ENCODE results near the gene IGSF9. TPM values are rescaled to one million over a fixed set of nuclear protein-coding genes. Genes with fewer than 3 reads are reported as not detected.
A peak's percentile ranks its signal among the peaks of the same experiment; 100 is the strongest.

Gene IGSF9
- total RNA-seq, 1 donor = under 0.01 TPM

GRCh38 chr1:159949123-159949522 lies 3.7 kb upstream of the IGSF9 start:
- Histone ChIP-seq H3K9me3 (ENCODE audit: low read depth, low read length) (no peaks in the 10 kb centered on the region), H3K36me3 (ENCODE audit: insufficient read depth, low read length) (no peaks in the 10 kb centered on the region), H2AFZ (ENCODE audit: low read length) (no peak overlapping the region), H3K4me1 (ENCODE audit: insufficient read depth, low read length) (peaks cover 11% of the 10 kb centered on the region), H4K20me1 (ENCODE audit: insufficient read depth, low read length) (no peaks in the 10 kb centered on the region), H3K27me3 (ENCODE audit: insufficient read depth, low read length) (peaks cover 10% of the 10 kb centered on the region), H3K4me2 (ENCODE audit: insufficient read depth, low read length) (no peak overlapping the region), H3K27ac (ENCODE audit: low read depth, low read length) (no peak overlapping the region), H3K79me2 (ENCODE audit: insufficient read depth, low read length) (no peaks in the 10 kb centered on the region), H3K4me3 (ENCODE audit: insufficient read depth, low read length) (no peak overlapping the region)
- TF ChIP-seq CTCF (IDR thresholded peaks at IDR 0.05; ENCODE audit: extremely low read depth, low read depth, low read length) = no peak
- no peak for DNase-seq (ENCODE audit: insufficient read length, low spot score, missing footprints)

GRCh38 chr1:159947942-159948341 lies 2.5 kb upstream of the IGSF9 start:
- no peaks in the 10 kb centered on the region for H3K79me2 ChIP-seq (ENCODE audit: insufficient read depth, low read length)
- H3K4me3 ChIP-seq (ENCODE audit: insufficient read depth, low read length) = no peak overlapping the region
- peaks cover 13% of the 10 kb centered on the region for H3K27me3 ChIP-seq (ENCODE audit: insufficient read depth, low read length)
- no peak for DNase-seq (ENCODE audit: insufficient read length, low spot score, missing footprints)
- no peaks in the 10 kb centered on the region for H3K36me3 ChIP-seq (ENCODE audit: insufficient read depth, low read length)
- H4K20me1 ChIP-seq (ENCODE audit: insufficient read depth, low read length) = no peaks in the 10 kb centered on the region
- no peak overlapping the region for H3K4me2 ChIP-seq (ENCODE audit: insufficient read depth, low read length)
- no peaks in the 10 kb centered on the region for H3K9me3 ChIP-seq (ENCODE audit: low read depth, low read length)
- peaks cover 6% of the 10 kb centered on the region for H3K4me1 ChIP-seq (ENCODE audit: insufficient read depth, low read length)
- no peak overlapping the region for H2AFZ ChIP-seq (ENCODE audit: low read length)
- no peak for TF ChIP-seq CTCF (IDR thresholded peaks at IDR 0.05; ENCODE audit: extremely low read depth, low read depth, low read length)
- H3K27ac ChIP-seq (ENCODE audit: low read depth, low read length) = no peak overlapping the region

- peak; percentile 72 for DNase-seq (ENCODE audit: insufficient read length, low spot score, missing footprints)
- Histone ChIP-seq H3K36me3 (ENCODE audit: insufficient read depth, low read length) (no peaks in the 10 kb centered on the region), H3K4me2 (ENCODE audit: insufficient read depth, low read length) (peak overlapping the region; percentile 81), H3K27me3 (ENCODE audit: insufficient read depth, low read length) (peaks cover 16% of the 10 kb centered on the region), H3K9me3 (ENCODE audit: low read depth, low read length) (no peaks in the 10 kb centered on the region), H2AFZ (ENCODE audit: low read length) (no peak overlapping the region), H3K4me3 (ENCODE audit: insufficient read depth, low read length) (peak overlapping the region; percentile 67), H4K20me1 (ENCODE audit: insufficient read depth, low read length) (no peaks in the 10 kb centered on the region), H3K4me1 (ENCODE audit: insufficient read depth, low read length) (peaks cover 6% of the 10 kb centered on the region), H3K79me2 (ENCODE audit: insufficient read depth, low read length) (no peaks in the 10 kb centered on the region), H3K27ac (ENCODE audit: low read depth, low read length) (no peak overlapping the region)
- no peak for TF ChIP-seq CTCF (IDR thresholded peaks at IDR 0.05; ENCODE audit: extremely low read depth, low read depth, low read length)
Observed at GRCh38 chr1:159946242-159947187, 1.1 kb upstream of the IGSF9 start.
